Ovary (tissue), 9 donors: Measurements from ENCODE around the gene HS1BP3. TPM values are rescaled to one million over a fixed set of nuclear protein-coding genes. Genes with fewer than 3 reads are reported as not detected.
A peak's percentile ranks its signal among the peaks of the same experiment; 100 is the strongest.

Experiments
- DNase-seq, 5 donors: peaks; one replicate each; pipeline ENCODE4 v3.0.0-alpha.2; 2019 to 2020
- H3K27ac ChIP-seq, 2 donors: fragments of 200-600 bp; one replicate each; pipeline versions ENCODE4 v1.5.1 to v1.8.0; 2019 to 2022
- H3K27me3 ChIP-seq: fragments of 200-600 bp; one replicate; pipeline ENCODE4 v1.8.0; 2022
- H3K36me3 ChIP-seq: fragments of 200-600 bp; sonication (generic); one replicate; pipeline ENCODE4 v1.5.1; 2019
- H3K4me1 ChIP-seq: one replicate; pipeline ENCODE4 v1.8.1; 2013; ENCODE audit warnings: mild to moderate bottlenecking, moderate library complexity; ENCODE audit not compliant: insufficient read depth
- H3K4me3 ChIP-seq: fragments of 200-600 bp; sonication (generic); one replicate; pipeline ENCODE4 v1.5.1; 2017
- H3K9me3 ChIP-seq, 2 donors: fragments of 200-600 bp in 1 of 2; sonication (generic) in 1 of 2; one replicate each; pipeline versions ENCODE4 v1.5.1 to v1.8.1; 2013 to 2019; ENCODE audit warnings: mild to moderate bottlenecking in 1 of 2, moderate library complexity in 1 of 2
- EP300 ChIP-seq: sonication (generic); formaldehyde crosslinking; IDR thresholded peaks from one replicate; pipeline ENCODE4 v1.6.1; 2017; ENCODE audit warnings: antibody characterized with exemption
- POLR2A ChIP-seq: fragments of 450-650 bp; IDR thresholded peaks from one replicate; pipeline ENCODE4 v1.6.1; 2017; ENCODE audit warnings: antibody characterized with exemption, mild to moderate bottlenecking, moderate library complexity
- WGBS, 3 donors: extraction: QIAGEN DNeasy Blood & Tissue Kit in 1 of 3; methylation state at CpG; one replicate each; pipeline versions ENCODE4 v1.1.5 to v1.1.7; 2013 to 2017; 5-methylcytosine and 5-hydroxymethylcytosine counted together
- intact Hi-C, 4 donors: fragments of 100-400 bp; cut with DNase I; formaldehyde crosslinking; loops; one replicate each; pipeline versions ENCODE4 v1.11.0 to v1.15.1; 2022 to 2023
- polyA plus RNA-seq, 2 donors: library from polyadenylated mRNA; stranded (reverse); fragments of 200-250 nt in 1 of 2; fragments of 350-450 nt in 1 of 2; fragmentation: Illumina TruSeq in 1 of 2; extraction: RNeasy Lipid Tissue Mini Kit (QIAGEN cat#74804) in 1 of 2; gene quantifications; one replicate each; pipeline ENCODE4 v1.2.3, GENCODE V29; 2013 to 2014
- total RNA-seq, 7 donors: library from RNA; depleted of rRNA in 2 of 7; stranded (reverse); fragments of >200 nt in 2 of 7; fragmentation: NEBNext Ultra II Directional in 3 of 7; extraction: Animal tissue kit (Norgen Biotek cat#: 25700) in 3 of 7; gene quantifications; one replicate each; pipeline versions ENCODE4 v1.1.0 to v1.2.4, GENCODE V29; 2016 to 2023
- TF ChIP-seq, protein P1 (sequence below), 3 donors: fragments of 450-650 bp in 2 of 3; fragments of 200-600 bp in 1 of 3; IDR thresholded peaks; one replicate each; pipeline versions ENCODE4 v1.5.1 to v1.8.0; 2016 to 2022; ENCODE audit warnings: antibody characterized with exemption in 3 of 3, mild to moderate bottlenecking in 1 of 3
- donor health status: DM: no; HTN: no; CAD: no; lungs with moderate emphysema.
- donor health status: DM: no; HTN: no; CAD: no.
- donor health status: Bipolar disorder and iron deficiency.
- donor health status: DM: yes; HTN: yes; CAD: no.
- donor health status: DM: no; HTN: no; CAD: no.
- donor health status: DM: yes; HTN: yes; CAD: no.

HS1BP3 gene
- total and polyA plus RNA-seq, 9 donors, result 12.0 to 24.4 (median 22.2) TPM

DNA sequence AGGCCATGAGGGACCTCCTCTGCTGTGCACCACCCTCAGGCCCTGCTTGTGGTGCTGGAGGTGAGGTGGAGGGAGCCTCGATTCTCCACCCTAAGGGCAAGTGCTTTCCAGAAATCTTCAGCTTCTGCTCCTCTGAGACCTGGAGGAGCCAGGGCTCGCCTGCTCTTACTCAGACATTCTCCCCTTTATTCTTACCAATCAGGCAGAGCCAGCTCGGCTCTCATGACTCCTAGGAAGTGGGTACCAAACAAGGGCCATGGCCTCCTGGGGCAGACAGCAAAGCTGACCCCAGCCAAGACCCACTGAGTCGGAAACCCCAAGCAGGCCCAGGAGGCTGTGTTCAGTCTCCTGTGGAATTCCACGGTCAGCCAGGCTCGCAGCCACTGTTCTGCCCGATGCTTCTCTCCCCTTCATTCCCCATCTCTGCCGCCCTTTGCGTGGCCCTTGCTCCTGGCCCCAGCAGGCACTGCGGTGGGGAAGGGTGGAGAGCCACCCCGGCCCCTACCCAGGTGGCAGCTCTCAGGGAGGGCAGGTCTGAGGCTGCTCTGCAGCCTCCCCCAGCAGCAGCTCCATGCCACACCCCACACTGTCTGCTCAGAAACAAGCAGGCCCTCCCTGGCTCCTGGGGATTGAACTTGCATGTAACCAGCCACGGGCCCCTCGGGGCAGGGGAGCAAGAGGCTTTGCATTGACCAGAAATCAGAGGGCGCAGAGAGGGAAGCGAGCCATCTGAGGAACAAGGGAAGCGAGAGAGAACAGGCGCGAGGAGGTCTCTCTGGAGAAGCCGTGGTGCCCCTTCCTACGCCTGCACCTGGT lies 24.0 kb downstream of the HS1BP3 start:
- TF ChIP-seq EP300, result no peak
- TF ChIP-seq POLR2A, result no peak
- TF ChIP-seq, protein P1, sequence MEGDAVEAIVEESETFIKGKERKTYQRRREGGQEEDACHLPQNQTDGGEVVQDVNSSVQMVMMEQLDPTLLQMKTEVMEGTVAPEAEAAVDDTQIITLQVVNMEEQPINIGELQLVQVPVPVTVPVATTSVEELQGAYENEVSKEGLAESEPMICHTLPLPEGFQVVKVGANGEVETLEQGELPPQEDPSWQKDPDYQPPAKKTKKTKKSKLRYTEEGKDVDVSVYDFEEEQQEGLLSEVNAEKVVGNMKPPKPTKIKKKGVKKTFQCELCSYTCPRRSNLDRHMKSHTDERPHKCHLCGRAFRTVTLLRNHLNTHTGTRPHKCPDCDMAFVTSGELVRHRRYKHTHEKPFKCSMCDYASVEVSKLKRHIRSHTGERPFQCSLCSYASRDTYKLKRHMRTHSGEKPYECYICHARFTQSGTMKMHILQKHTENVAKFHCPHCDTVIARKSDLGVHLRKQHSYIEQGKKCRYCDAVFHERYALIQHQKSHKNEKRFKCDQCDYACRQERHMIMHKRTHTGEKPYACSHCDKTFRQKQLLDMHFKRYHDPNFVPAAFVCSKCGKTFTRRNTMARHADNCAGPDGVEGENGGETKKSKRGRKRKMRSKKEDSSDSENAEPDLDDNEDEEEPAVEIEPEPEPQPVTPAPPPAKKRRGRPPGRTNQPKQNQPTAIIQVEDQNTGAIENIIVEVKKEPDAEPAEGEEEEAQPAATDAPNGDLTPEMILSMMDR (IDR thresholded peaks at IDR 0.05), result no peak
- H3K9me3 ChIP-seq, result no peaks in the 10 kb centered on the region
- H3K36me3 ChIP-seq, result no peaks in the 10 kb centered on the region
- no peak overlapping the region for H3K4me3 ChIP-seq
- DNase-seq, result peak in 2 of 5 donors; percentile 19 to 32
- 92 to 94% (median 93%) methylated on average over 20 of the region's 20 CpGs for WGBS, 3 donors
- H3K4me1 ChIP-seq, result no peaks in the 10 kb centered on the region
- no peak overlapping the region for H3K27ac ChIP-seq
- intact Hi-C loops, result no loop called here
- no peaks in the 10 kb centered on the region for H3K27me3 ChIP-seq

DNA sequence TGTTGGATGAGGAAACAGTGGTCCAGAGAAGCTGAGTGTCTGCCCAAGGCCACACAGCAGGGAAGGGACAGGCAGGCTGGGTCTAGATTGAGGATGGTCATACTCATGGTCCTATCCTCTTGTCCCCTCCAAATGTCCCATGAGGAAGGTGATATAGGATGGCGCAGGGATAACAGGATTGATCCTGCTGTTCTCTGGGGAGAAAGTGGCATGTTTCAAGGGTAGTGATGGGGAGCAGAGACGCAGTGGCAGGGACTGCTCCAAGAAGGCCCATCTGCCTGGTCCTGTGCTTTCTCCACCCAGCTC lies 24.6 kb downstream of the HS1BP3 start:
- Histone ChIP-seq H3K4me1 (no peaks in the 10 kb centered on the region), H3K4me3 (no peak overlapping the region), H3K9me3 (no peaks in the 10 kb centered on the region), H3K27me3 (no peaks in the 10 kb centered on the region), H3K27ac (no peak overlapping the region), H3K36me3 (no peaks in the 10 kb centered on the region)
- TF ChIP-seq, protein P1 (IDR thresholded peaks at IDR 0.05), result no peak
- no peak for TF ChIP-seq EP300
- TF ChIP-seq POLR2A, result no peak
- DNase-seq, result no peak
- WGBS, 3 donors, result 92 to 100% (median 96%) methylated on average over 2 of the region's 2 CpGs
- intact Hi-C loops, result no loop called here

DNA sequence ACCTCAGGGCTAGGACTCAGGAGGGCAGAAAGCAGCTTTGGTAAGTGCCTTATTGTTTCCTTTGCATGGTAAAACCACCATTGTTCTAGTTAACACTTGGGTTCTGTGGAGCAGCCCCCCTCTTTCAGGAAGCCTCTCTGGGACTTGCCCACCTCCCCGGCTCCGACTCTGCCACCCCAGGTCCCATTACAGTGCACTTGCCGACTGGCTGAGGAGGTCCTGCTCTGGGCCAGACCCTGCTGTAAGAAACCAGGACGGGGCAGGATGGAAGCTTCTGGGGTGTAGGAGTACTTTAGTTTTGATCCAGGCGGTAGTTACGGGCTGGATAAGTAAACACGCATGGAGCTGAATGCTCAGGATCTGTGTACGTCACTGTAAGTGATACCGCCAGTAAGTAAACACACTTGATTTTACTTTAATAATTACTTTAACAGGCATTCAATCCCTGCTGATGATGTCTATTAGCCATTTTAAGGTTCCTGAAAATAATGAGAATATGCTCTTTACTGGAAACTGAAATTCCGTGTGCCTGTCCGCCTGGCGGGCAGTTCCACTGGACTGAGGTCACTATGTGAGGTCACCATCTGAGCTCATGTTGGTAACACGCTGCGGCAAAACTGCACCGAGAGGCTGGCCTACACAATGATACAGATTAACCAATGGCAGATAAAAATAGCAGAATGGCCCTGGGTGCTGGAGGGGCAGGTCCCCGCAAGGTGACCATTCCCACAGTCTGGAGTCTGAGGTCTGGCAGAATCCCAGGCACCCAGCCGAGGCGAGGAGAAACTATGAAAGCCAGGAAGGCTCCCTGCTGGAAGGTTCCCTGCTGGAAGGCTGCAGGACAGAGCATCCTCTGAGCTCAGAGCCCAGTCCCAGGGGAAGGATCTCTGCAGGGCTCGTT lies 25.2 kb downstream of the HS1BP3 start:
- intact Hi-C loops, result no loop called here

GRCh38 chr2:20624884-20625485 lies 25.9 kb downstream of the HS1BP3 start:
- Histone ChIP-seq H3K9me3 (no peaks in the 10 kb centered on the region), H3K27ac (no peak overlapping the region), H3K27me3 (no peaks in the 10 kb centered on the region), H3K4me3 (no peak overlapping the region), H3K4me1 (no peaks in the 10 kb centered on the region), H3K36me3 (no peaks in the 10 kb centered on the region)
- WGBS, 3 donors, result 83 to 88% (median 87%) methylated on average over 11 of the region's 11 CpGs
- no peak for TF ChIP-seq EP300
- TF ChIP-seq POLR2A, result no peak
- TF ChIP-seq, protein P1 (IDR thresholded peaks at IDR 0.05), result no peak
- DNase-seq, result peak in 2 of 5 donors; percentile 26 to 34
- intact Hi-C loops, result no loop called here

More for the DNA sequence above, 25.2 kb downstream of the HS1BP3 start:
- DNase-seq, result peak in 2 of 5 donors; percentile 36 to 54
- Histone ChIP-seq H3K9me3 (no peaks in the 10 kb centered on the region), H3K27ac (no peak overlapping the region), H3K4me3 (no peak overlapping the region), H3K36me3 (no peaks in the 10 kb centered on the region), H3K27me3 (no peaks in the 10 kb centered on the region), H3K4me1 (no peaks in the 10 kb centered on the region)
- no peak for TF ChIP-seq POLR2A
- TF ChIP-seq, protein P1 (IDR thresholded peaks at IDR 0.05), result no peak
- no peak for TF ChIP-seq EP300
- 74 to 80% (median 78%) methylated on average over 19 of the region's 19 CpGs for WGBS, 3 donors
